ENCODE measurements around the gene GFER. TPM values are rescaled to one million over a fixed set of nuclear protein-coding genes. Genes with fewer than 3 reads are reported as not detected.
A peak's percentile ranks its signal among the peaks of the same experiment; 100 is the strongest.

GFER gene
- total and polyA plus RNA-seq, 10 of the 15 experiments (the other 5 are each of a cell fraction or from before 2014, with no cell fraction given), result 2.4 to 57.7 (median 31.3) TPM

DNA sequence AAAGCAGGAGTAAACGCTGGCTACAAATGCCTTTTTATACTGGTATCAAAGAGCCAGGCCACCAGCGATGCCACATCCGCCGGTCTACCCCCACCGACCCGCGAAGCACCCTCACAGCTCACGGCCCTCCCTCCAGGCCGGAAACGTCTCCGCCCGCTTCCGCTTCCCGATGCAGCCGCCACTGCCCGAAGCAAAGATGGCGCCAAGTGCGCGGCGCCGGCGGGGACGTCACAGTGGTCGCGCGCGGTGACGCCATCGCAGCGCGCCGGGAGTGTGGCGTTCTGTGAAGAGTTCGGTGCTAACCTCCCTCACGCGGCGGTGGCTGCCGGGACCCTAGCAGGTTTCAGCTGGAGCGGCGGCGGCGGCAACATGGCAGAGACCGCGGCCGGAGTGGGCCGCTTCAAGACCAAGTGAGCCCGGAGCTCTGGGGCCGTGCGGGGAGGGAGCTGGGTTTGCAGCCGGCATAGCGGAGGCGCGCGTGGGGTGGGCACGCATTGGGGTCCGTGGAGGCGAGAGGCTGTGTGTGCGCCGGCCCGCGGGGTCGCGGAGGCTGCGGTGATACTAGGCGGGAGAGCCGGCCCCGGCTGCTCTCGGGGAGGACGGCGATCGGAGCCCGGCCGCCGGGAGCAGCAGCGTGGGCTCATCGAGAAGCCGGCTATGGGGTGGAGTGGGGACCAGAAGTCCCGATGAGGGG is 12.1 kb upstream of the GFER start, which contains the start of gene TBL3 (continued):
- TF ChIP-seq ETV6 (conservative IDR thresholded peaks at IDR 0.05 in 1 of 2, IDR thresholded peaks at IDR 0.05 in 1 of 2; ENCODE audit: borderline replicate concordance in 1 of 2, low read depth in 1 of 2) (peak in 1 of 2 experiments; percentile 79; a peak in 1 of 4 replicates), CHD2 (IDR thresholded peaks at IDR 0.05; ENCODE audit: borderline replicate concordance, low read depth, low read length) (peak; percentile 93), SIN3A (IDR thresholded peaks at IDR 0.05; ENCODE audit: low read depth, low read length) (peak; percentile 97), BACH1 (IDR thresholded peaks at IDR 0.05; ENCODE audit: borderline replicate concordance) (peak; percentile 73; the same call in 1 of the 2 replicates), POLR2AphosphoS5 (IDR thresholded peaks at IDR 0.05; ENCODE audit: low read length) (peak; percentile 96), SRF (IDR thresholded peaks at IDR 0.05; ENCODE audit: low read depth in 2 of 2, low read length in 2 of 2) (peak; percentile 87 to 98), JUND (IDR thresholded peaks at IDR 0.05; ENCODE audit: low read depth, low read length) (0 out of 2 replicates have a peak, but pooled peaks have one; percentile 17), SPI1 (IDR thresholded peaks at IDR 0.05; ENCODE audit: borderline replicate concordance, insufficient read depth, low read depth, low read length) (peak; percentile 48; the same call in 1 of the 2 replicates), HCFC1 (IDR thresholded peaks at IDR 0.05; ENCODE audit: low read length) (peak; percentile 99), MTA2 (IDR thresholded peaks at IDR 0.05; ENCODE audit: low read depth) (no peak; the same call in 1 of the 2 replicates), RAD21 (IDR thresholded peaks at IDR 0.05; ENCODE audit: insufficient read depth, low read depth, low read length) (no peak), MEF2A (IDR thresholded peaks at IDR 0.05; ENCODE audit: insufficient read depth, low read depth, low read length) (peak; percentile 64; the same call in 1 of the 2 replicates), POLR2AphosphoS2 (IDR thresholded peaks at IDR 0.05; ENCODE audit: low read depth, low read length) (peak; percentile 93; the same call in 1 of the 2 replicates), DPF2 (IDR thresholded peaks at IDR 0.05) (peak; percentile 65; the same call in 1 of the 2 replicates)
- TF ChIP-seq, protein P1, sequence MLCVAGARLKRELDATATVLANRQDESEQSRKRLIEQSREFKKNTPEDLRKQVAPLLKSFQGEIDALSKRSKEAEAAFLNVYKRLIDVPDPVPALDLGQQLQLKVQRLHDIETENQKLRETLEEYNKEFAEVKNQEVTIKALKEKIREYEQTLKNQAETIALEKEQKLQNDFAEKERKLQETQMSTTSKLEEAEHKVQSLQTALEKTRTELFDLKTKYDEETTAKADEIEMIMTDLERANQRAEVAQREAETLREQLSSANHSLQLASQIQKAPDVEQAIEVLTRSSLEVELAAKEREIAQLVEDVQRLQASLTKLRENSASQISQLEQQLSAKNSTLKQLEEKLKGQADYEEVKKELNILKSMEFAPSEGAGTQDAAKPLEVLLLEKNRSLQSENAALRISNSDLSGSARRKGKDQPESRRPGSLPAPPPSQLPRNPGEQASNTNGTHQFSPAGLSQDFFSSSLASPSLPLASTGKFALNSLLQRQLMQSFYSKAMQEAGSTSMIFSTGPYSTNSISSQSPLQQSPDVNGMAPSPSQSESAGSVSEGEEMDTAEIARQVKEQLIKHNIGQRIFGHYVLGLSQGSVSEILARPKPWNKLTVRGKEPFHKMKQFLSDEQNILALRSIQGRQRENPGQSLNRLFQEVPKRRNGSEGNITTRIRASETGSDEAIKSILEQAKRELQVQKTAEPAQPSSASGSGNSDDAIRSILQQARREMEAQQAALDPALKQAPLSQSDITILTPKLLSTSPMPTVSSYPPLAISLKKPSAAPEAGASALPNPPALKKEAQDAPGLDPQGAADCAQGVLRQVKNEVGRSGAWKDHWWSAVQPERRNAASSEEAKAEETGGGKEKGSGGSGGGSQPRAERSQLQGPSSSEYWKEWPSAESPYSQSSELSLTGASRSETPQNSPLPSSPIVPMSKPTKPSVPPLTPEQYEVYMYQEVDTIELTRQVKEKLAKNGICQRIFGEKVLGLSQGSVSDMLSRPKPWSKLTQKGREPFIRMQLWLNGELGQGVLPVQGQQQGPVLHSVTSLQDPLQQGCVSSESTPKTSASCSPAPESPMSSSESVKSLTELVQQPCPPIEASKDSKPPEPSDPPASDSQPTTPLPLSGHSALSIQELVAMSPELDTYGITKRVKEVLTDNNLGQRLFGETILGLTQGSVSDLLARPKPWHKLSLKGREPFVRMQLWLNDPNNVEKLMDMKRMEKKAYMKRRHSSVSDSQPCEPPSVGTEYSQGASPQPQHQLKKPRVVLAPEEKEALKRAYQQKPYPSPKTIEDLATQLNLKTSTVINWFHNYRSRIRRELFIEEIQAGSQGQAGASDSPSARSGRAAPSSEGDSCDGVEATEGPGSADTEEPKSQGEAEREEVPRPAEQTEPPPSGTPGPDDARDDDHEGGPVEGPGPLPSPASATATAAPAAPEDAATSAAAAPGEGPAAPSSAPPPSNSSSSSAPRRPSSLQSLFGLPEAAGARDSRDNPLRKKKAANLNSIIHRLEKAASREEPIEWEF (IDR thresholded peaks at IDR 0.05; ENCODE audit: insufficient replicate concordance, low read depth, low read length), result no peak
- TF ChIP-seq, protein P2, sequence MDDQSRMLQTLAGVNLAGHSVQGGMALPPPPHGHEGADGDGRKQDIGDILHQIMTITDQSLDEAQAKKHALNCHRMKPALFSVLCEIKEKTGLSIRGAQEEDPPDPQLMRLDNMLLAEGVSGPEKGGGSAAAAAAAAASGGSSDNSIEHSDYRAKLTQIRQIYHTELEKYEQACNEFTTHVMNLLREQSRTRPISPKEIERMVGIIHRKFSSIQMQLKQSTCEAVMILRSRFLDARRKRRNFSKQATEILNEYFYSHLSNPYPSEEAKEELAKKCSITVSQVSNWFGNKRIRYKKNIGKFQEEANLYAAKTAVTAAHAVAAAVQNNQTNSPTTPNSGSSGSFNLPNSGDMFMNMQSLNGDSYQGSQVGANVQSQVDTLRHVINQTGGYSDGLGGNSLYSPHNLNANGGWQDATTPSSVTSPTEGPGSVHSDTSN (IDR thresholded peaks at IDR 0.05; ENCODE audit: insufficient replicate concordance, low read depth, low read length), result no peak
- TF ChIP-seq, protein P3, sequence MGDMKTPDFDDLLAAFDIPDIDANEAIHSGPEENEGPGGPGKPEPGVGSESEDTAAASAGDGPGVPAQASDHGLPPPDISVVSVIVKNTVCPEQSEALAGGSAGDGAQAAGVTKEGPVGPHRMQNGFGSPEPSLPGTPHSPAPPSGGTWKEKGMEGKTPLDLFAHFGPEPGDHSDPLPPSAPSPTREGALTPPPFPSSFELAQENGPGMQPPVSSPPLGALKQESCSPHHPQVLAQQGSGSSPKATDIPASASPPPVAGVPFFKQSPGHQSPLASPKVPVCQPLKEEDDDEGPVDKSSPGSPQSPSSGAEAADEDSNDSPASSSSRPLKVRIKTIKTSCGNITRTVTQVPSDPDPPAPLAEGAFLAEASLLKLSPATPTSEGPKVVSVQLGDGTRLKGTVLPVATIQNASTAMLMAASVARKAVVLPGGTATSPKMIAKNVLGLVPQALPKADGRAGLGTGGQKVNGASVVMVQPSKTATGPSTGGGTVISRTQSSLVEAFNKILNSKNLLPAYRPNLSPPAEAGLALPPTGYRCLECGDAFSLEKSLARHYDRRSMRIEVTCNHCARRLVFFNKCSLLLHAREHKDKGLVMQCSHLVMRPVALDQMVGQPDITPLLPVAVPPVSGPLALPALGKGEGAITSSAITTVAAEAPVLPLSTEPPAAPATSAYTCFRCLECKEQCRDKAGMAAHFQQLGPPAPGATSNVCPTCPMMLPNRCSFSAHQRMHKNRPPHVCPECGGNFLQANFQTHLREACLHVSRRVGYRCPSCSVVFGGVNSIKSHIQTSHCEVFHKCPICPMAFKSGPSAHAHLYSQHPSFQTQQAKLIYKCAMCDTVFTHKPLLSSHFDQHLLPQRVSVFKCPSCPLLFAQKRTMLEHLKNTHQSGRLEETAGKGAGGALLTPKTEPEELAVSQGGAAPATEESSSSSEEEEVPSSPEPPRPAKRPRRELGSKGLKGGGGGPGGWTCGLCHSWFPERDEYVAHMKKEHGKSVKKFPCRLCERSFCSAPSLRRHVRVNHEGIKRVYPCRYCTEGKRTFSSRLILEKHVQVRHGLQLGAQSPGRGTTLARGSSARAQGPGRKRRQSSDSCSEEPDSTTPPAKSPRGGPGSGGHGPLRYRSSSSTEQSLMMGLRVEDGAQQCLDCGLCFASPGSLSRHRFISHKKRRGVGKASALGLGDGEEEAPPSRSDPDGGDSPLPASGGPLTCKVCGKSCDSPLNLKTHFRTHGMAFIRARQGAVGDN (IDR thresholded peaks at IDR 0.05), result peak; percentile 60; the same call in 1 of the 2 replicates
